Transverse colon (tissue), 4 donors: ENCODE measurements around the gene SSTR5. TPM values are rescaled to one million over a fixed set of nuclear protein-coding genes. Genes with fewer than 3 reads are reported as not detected.

ENCODE experiments used
- DNase-seq: peaks from one replicate; pipeline ENCODE4 v3.0.0-alpha.2; 2019
- H3K27ac ChIP-seq, 4 donors: fragments of 200-600 bp; sonication (generic); 2 replicates each; pipeline ENCODE4 v1.5.1; 2016 to 2018; ENCODE audit warnings: inconsistent platforms in 4 of 4
- H3K27me3 ChIP-seq: fragments of 200-600 bp; sonication (generic); 2 replicates; pipeline ENCODE4 v1.5.1; 2017; ENCODE audit warnings: inconsistent platforms
- H3K36me3 ChIP-seq, 4 donors: fragments of 200-600 bp; sonication (generic); 2 replicates each; pipeline ENCODE4 v1.5.1; 2017 to 2019; ENCODE audit warnings: inconsistent platforms in 4 of 4
- H3K4me1 ChIP-seq, 4 donors: fragments of 200-600 bp; sonication (generic); 2 replicates each; pipeline ENCODE4 v1.5.1; 2017 to 2020; ENCODE audit warnings: inconsistent platforms in 4 of 4
- H3K4me3 ChIP-seq, 4 donors: fragments of 200-600 bp; sonication (generic); 1 replicate in 1 of 4; 2 replicates in 3 of 4; pipeline versions ENCODE4 v1.5.1 to v1.6.1; 2017 to 2019; ENCODE audit warnings: inconsistent platforms in 4 of 4
- H3K9me3 ChIP-seq, 2 donors: fragments of 200-600 bp; sonication (generic); 2 replicates each; pipeline ENCODE4 v1.5.1; 2017 to 2019; ENCODE audit warnings: inconsistent platforms in 2 of 2
- CTCF ChIP-seq, 5 experiments: fragments of 200-600 bp in 3 of 5; fragments of 450-650 bp in 2 of 5; sonication (generic) in 3 of 5; IDR thresholded peaks; 1 replicate in 2 of 5; 2 replicates in 3 of 5; pipeline ENCODE4 v1.5.1; 2016 to 2017; ENCODE audit warnings: antibody characterized with exemption in 5 of 5, inconsistent platforms in 3 of 5, mild to moderate bottlenecking in 2 of 5, moderate library complexity in 1 of 5
- EP300 ChIP-seq: sonication (generic); formaldehyde crosslinking; IDR thresholded peaks from one replicate; pipeline ENCODE4 v1.6.1; 2017; ENCODE audit warnings: antibody characterized with exemption, low read depth
- POLR2A ChIP-seq: fragments of 450-650 bp; IDR thresholded peaks from one replicate; pipeline ENCODE4 v1.6.1; 2016; ENCODE audit warnings: antibody characterized with exemption, mild to moderate bottlenecking, moderate library complexity
- POLR2AphosphoS5 ChIP-seq, 3 donors: sonication (generic); formaldehyde crosslinking; IDR thresholded peaks; one replicate each; pipeline ENCODE4 v1.6.1; 2016; ENCODE audit warnings: antibody characterized with exemption in 3 of 3
- WGBS, 2 donors: methylation state at CpG; one replicate each; pipeline ENCODE4 v1.1.5; 2018; ENCODE audit warnings: low coverage in 1 of 2; 5-methylcytosine and 5-hydroxymethylcytosine counted together
- in situ Hi-C, 4 donors: fragments of 200-750 bp; cut with MboI; loops; one replicate each; pipeline versions ENCODE4 v1.15.0 to v1.15.1; 2017; ENCODE audit warnings: low sequenced_read_pairs in 3 of 4, low pct_ligation_motif_present in 1 of 4, low pct_unique_long_range_greater_than_20kb in 1 of 4
- intact Hi-C: fragments of 100-400 bp; cut with DNase I; formaldehyde crosslinking; loops from one replicate; pipeline ENCODE4 v1.15.1; 2023; ENCODE audit warnings: low total_unique reads
- total RNA-seq, 4 donors: library from RNA; depleted of rRNA; stranded (reverse); fragments of >200 nt; gene quantifications; one replicate each; pipeline ENCODE4 v1.1.0, GENCODE V29; 2016

Gene SSTR5
- total RNA-seq, 4 donors from 2014 or later: not detected

GRCh38 chr16:1120577-1120941, 48.0 kb downstream of the SSTR5 start:
- Histone ChIP-seq H3K27ac (no peak overlapping the region), H3K27me3 (peaks cover 18% of the 10 kb centered on the region), H3K36me3 (no peaks in the 10 kb centered on the region), H3K4me1 (no peaks in the 10 kb centered on the region), H3K9me3 (no peaks in the 10 kb centered on the region), H3K4me3 (no peak overlapping the region)
- in situ Hi-C loops: no loop called here
- DNase-seq: no peak
- 72% methylated on average over 17 of the region's 22 CpGs; no CpG with 5 or more reads in 1 of the 2 donors for WGBS, 2 donors
- intact Hi-C loops: no loop called here
- no peak for TF ChIP-seq POLR2AphosphoS5 (IDR thresholded peaks at IDR 0.05)
- TF ChIP-seq POLR2A: no peak
- no peak for TF ChIP-seq CTCF (IDR thresholded peaks at IDR 0.05)
- no peak for TF ChIP-seq EP300

- H3K9me3 ChIP-seq: no peaks in the 10 kb centered on the region
- no peak overlapping the region for H3K4me3 ChIP-seq
- H3K27ac ChIP-seq: no peak overlapping the region
- intact Hi-C loops: no loop called here
- in situ Hi-C loops: no loop called here
- peaks cover 18% of the 10 kb centered on the region for H3K27me3 ChIP-seq
- TF ChIP-seq CTCF (IDR thresholded peaks at IDR 0.05): no peak
- no peak for TF ChIP-seq POLR2AphosphoS5 (IDR thresholded peaks at IDR 0.05)
- H3K4me1 ChIP-seq: no peaks in the 10 kb centered on the region
- DNase-seq: no peak
- 81% methylated on average over 23 of the region's 23 CpGs; no CpG with 5 or more reads in 1 of the 2 donors for WGBS, 2 donors
- H3K36me3 ChIP-seq: no peaks in the 10 kb centered on the region
These were observed 48.5 kb downstream of the SSTR5 start for GRCh38 chr16:1121009-1121408.

GRCh38 chr16:1121601-1122397, 49.3 kb downstream of the SSTR5 start:
- TF ChIP-seq POLR2A: no peak
- no peak for TF ChIP-seq POLR2AphosphoS5 (IDR thresholded peaks at IDR 0.05)
- TF ChIP-seq EP300: no peak
- TF ChIP-seq CTCF (IDR thresholded peaks at IDR 0.05): no peak
- no peak for DNase-seq
- in situ Hi-C loops: no loop called here
- Histone ChIP-seq H3K4me1 (no peaks in the 10 kb centered on the region), H3K36me3 (no peaks in the 10 kb centered on the region), H3K4me3 (no peak overlapping the region), H3K27ac (no peak overlapping the region), H3K9me3 (no peaks in the 10 kb centered on the region), H3K27me3 (peaks cover 18% of the 10 kb centered on the region)
- WGBS, 2 donors: 69% methylated on average over 26 of the region's 30 CpGs; no CpG with 5 or more reads in 1 of the 2 donors
- intact Hi-C loops: no loop called here

GRCh38 chr16:1122398-1122765, 49.8 kb downstream of the SSTR5 start:
- H3K9me3 ChIP-seq: no peaks in the 10 kb centered on the region
- H3K36me3 ChIP-seq: no peaks in the 10 kb centered on the region
- H3K4me1 ChIP-seq: no peaks in the 10 kb centered on the region
- in situ Hi-C loops (no loop called here), intact Hi-C loops (no loop called here)
- WGBS, 2 donors: 77% methylated on average over 14 of the region's 14 CpGs; no CpG with 5 or more reads in 1 of the 2 donors
- no peak for DNase-seq
- TF ChIP-seq CTCF (IDR thresholded peaks at IDR 0.05): no peak
- TF ChIP-seq POLR2A: no peak
- no peak for TF ChIP-seq POLR2AphosphoS5 (IDR thresholded peaks at IDR 0.05)
- no peak for TF ChIP-seq EP300
- peaks cover 17% of the 10 kb centered on the region for H3K27me3 ChIP-seq
- H3K4me3 ChIP-seq: no peak overlapping the region
- no peak overlapping the region for H3K27ac ChIP-seq
